ENCODE results near the gene AP3B1. TPM values are rescaled to one million over a fixed set of nuclear protein-coding genes. Genes with fewer than 3 reads are reported as not detected.

The AP3B1 gene
- total and polyA plus RNA-seq, 2 donors (not counting 1 experiment from before 2014, with no cell fraction given), result 26.8 to 58.9 TPM

DNA sequence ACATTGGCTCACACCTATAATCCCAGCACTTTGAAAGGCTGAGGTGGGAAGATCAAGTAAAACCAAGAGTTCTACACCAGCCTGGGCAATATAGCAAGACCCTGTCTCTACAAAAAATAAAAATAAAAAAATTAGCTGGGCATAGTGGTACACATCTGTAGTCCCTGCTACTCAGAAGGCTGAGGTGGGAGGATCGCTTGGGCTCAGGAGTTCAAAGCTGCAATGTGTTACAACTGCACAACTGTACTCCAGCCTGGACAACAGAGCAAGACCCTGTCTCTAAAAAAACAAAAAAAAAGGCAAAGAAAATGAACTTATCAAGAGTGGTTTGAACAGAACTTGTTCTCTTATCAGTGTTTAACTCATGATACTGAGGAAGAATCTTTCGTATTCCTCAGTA is 29.3 kb downstream of the AP3B1 start:
- no CpG with 5 or more reads among the region's 2 CpGs for WGBS (ENCODE audit: insufficient coverage)
- intact Hi-C loops (cut with micrococcal nuclease), result loop anchor here (5.0 to 10.0 kb wide), 2 partner anchors 620 to 748 kb away; no protein-coding TSS in a partner anchor
- H3K36me3 ChIP-seq (replicated peaks in 1 of 2; ENCODE audit: control extremely low read depth in 1 of 2, control insufficient read depth in 1 of 2, extremely low read depth in 1 of 2, insufficient read depth in 2 of 2, low read length in 1 of 2), result peaks cover 3 to 17% of the 10 kb centered on the region in 2 experiments
- no peaks in the 10 kb centered on the region for H4K20me1 ChIP-seq (ENCODE audit: control insufficient read depth, insufficient read depth, low read length, poor library complexity, severe bottlenecking)
- Mint-ChIP-seq H3K9me3 (ENCODE audit: insufficient read depth) (no peaks in the 10 kb centered on the region), H3K27ac (no peak overlapping the region), H3K4me1 (peaks cover 9% of the 10 kb centered on the region), H3K4me3 (no peak overlapping the region), H3K27me3 (no peaks in the 10 kb centered on the region)
- CTCF ChIA-PET, result interaction anchor here (1.6 to 1.7 kb wide), 2 partner anchors 30 to 43 kb away, joined by 3 to 7 read pairs; partner anchors contain the start of gene AP3B1
- H3K4me2 ChIP-seq (replicated peaks; ENCODE audit: low read depth, low read length, poor library complexity, severe bottlenecking), result no peak overlapping the region
- H3K9me3 ChIP-seq (ENCODE audit: control extremely low read depth in 1 of 3, control insufficient read depth in 2 of 3, insufficient read depth in 1 of 3, low read length in 2 of 3), result no peaks in the 10 kb centered on the region
- no peak for ATAC-seq (ENCODE audit: low read depth)
- H3K9ac ChIP-seq (ENCODE audit: low read length), result no peak overlapping the region
- POLR2A ChIA-PET, result no interaction called here
- H3K27me3 ChIP-seq (replicated peaks in 1 of 4; ENCODE audit: control extremely low read depth in 1 of 4, control insufficient read depth in 3 of 4, insufficient read depth in 4 of 4, low read length in 3 of 4), result no peaks in the 10 kb centered on the region
- H3K4me3 ChIP-seq (ENCODE audit: control extremely low read depth in 1 of 5, extremely low read depth in 1 of 5, insufficient read depth in 1 of 5, low read depth in 2 of 5, low read length in 4 of 5), result no peak overlapping the region
- no peak for DNase-seq
- H2AFZ ChIP-seq (ENCODE audit: insufficient read depth, low read depth, low read length, poor library complexity, severe bottlenecking), result no peak overlapping the region
- no peak overlapping the region for H3K27ac ChIP-seq (ENCODE audit: low read length in 2 of 2)
- TF ChIP-seq, protein P1, sequence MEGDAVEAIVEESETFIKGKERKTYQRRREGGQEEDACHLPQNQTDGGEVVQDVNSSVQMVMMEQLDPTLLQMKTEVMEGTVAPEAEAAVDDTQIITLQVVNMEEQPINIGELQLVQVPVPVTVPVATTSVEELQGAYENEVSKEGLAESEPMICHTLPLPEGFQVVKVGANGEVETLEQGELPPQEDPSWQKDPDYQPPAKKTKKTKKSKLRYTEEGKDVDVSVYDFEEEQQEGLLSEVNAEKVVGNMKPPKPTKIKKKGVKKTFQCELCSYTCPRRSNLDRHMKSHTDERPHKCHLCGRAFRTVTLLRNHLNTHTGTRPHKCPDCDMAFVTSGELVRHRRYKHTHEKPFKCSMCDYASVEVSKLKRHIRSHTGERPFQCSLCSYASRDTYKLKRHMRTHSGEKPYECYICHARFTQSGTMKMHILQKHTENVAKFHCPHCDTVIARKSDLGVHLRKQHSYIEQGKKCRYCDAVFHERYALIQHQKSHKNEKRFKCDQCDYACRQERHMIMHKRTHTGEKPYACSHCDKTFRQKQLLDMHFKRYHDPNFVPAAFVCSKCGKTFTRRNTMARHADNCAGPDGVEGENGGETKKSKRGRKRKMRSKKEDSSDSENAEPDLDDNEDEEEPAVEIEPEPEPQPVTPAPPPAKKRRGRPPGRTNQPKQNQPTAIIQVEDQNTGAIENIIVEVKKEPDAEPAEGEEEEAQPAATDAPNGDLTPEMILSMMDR (IDR thresholded peaks at IDR 0.05), result no peak
- TF ChIP-seq EZH2 (IDR thresholded peaks at IDR 0.05; ENCODE audit: borderline replicate concordance, insufficient read depth, low read depth, low read length, poor library complexity, severe bottlenecking), result no peak
- H3K79me2 ChIP-seq (ENCODE audit: control insufficient read depth, insufficient read depth, low read length), result peaks cover 16% of the 10 kb centered on the region
- peaks cover 3 to 16% of the 10 kb centered on the region in 2 donors for H3K4me1 ChIP-seq (ENCODE audit: control insufficient read depth in 2 of 2, insufficient read depth in 2 of 2, low read length in 2 of 2)

DNA sequence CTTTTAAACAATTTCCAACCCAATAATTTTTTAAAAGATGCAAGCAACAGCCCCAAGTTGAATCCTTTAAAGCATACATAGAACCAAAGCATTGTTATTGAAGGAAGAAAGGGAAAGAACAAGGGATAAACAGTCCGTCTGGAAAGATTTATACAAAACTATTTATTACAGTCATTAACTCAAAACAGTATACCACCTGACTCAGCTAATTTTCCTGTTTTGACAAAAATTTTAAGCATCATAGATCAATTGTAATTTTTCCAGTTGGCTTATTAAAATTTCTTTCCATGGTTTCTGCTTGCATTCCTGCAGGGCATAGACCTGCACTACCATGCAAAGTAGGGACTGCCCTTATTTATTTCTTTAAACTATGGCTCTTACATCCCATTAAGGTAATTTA is 29.9 kb downstream of the AP3B1 start:
- Histone ChIP-seq H3K79me2 (ENCODE audit: control insufficient read depth, insufficient read depth, low read length) (peaks cover 16% of the 10 kb centered on the region), H3K4me1 (ENCODE audit: control insufficient read depth in 2 of 2, insufficient read depth in 2 of 2, low read length in 2 of 2) (peaks cover 3 to 16% of the 10 kb centered on the region in 2 donors), H3K36me3 (replicated peaks in 1 of 2; ENCODE audit: control extremely low read depth in 1 of 2, control insufficient read depth in 1 of 2, extremely low read depth in 1 of 2, insufficient read depth in 2 of 2, low read length in 1 of 2) (peaks cover 3 to 17% of the 10 kb centered on the region in 2 experiments), H3K4me3 (ENCODE audit: control extremely low read depth in 1 of 5, extremely low read depth in 1 of 5, insufficient read depth in 1 of 5, low read depth in 2 of 5, low read length in 4 of 5) (no peak overlapping the region), H3K27ac (ENCODE audit: low read length in 2 of 2) (no peak overlapping the region), H3K9ac (ENCODE audit: low read length) (no peak overlapping the region), H3K9me3 (ENCODE audit: control extremely low read depth in 1 of 3, control insufficient read depth in 2 of 3, insufficient read depth in 1 of 3, low read length in 2 of 3) (no peaks in the 10 kb centered on the region), H2AFZ (ENCODE audit: insufficient read depth, low read depth, low read length, poor library complexity, severe bottlenecking) (no peak overlapping the region), H3K4me2 (replicated peaks; ENCODE audit: low read depth, low read length, poor library complexity, severe bottlenecking) (no peak overlapping the region), H3K27me3 (replicated peaks in 1 of 4; ENCODE audit: control extremely low read depth in 1 of 4, control insufficient read depth in 3 of 4, insufficient read depth in 4 of 4, low read length in 3 of 4) (no peaks in the 10 kb centered on the region), H4K20me1 (ENCODE audit: control insufficient read depth, insufficient read depth, low read length, poor library complexity, severe bottlenecking) (no peaks in the 10 kb centered on the region)
- Mint-ChIP-seq H3K4me3 (no peak overlapping the region), H3K27ac (no peak overlapping the region), H3K4me1 (peaks cover 9% of the 10 kb centered on the region), H3K27me3 (no peaks in the 10 kb centered on the region), H3K9me3 (ENCODE audit: insufficient read depth) (no peaks in the 10 kb centered on the region)
- TF ChIP-seq, protein P1 (IDR thresholded peaks at IDR 0.05), result no peak
- TF ChIP-seq EZH2 (IDR thresholded peaks at IDR 0.05; ENCODE audit: borderline replicate concordance, insufficient read depth, low read depth, low read length, poor library complexity, severe bottlenecking), result no peak
- no peak for ATAC-seq (ENCODE audit: low read depth)
- CTCF ChIA-PET, result no interaction called here
- POLR2A ChIA-PET, result no interaction called here
- intact Hi-C loops (cut with micrococcal nuclease), result loop anchor here (10.0 kb wide), 1 partner anchor 620 kb away; no protein-coding TSS in a partner anchor
- DNase-seq, result no peak
- no CpG with 5 or more reads among the region's 1 CpG for WGBS (ENCODE audit: insufficient coverage)
